WTC11 (cell line): Measurements from ENCODE around the gene DBN1.

Experiments used
- FOXK1 ChIP-seq: sonication (generic); formaldehyde crosslinking; IDR thresholded peaks from 2 replicates; pipeline ENCODE4 v1.8.0; 2022; ENCODE audit warnings: mild to moderate bottlenecking, moderate library complexity, missing genetic modification reagents
- FOXP4 ChIP-seq: sonication (generic); formaldehyde crosslinking; IDR thresholded peaks from 2 replicates; pipeline ENCODE4 v1.8.0; 2022; ENCODE audit warnings: mild to moderate bottlenecking, missing genetic modification reagents
- IRF2 ChIP-seq: sonication (generic); formaldehyde crosslinking; IDR thresholded peaks from 2 replicates; pipeline ENCODE4 v1.8.0; 2022; ENCODE audit warnings: low read depth, missing genetic modification reagents, borderline replicate concordance
- NR1H2 ChIP-seq: sonication (generic); formaldehyde crosslinking; IDR thresholded peaks from 2 replicates; pipeline ENCODE4 v1.9.0; 2021; ENCODE audit warnings: mild to moderate bottlenecking, moderate library complexity, missing genetic modification reagents
- PRRX2 ChIP-seq: fragments of 250-450 bp; sonication (Bioruptor Pico); IDR thresholded peaks from 2 replicates; pipeline ENCODE4 v1.8.0; 2021; ENCODE audit warnings: mild to moderate bottlenecking
- ZNF263 ChIP-seq: sonication (generic); formaldehyde crosslinking; IDR thresholded peaks from 2 replicates; pipeline ENCODE4 v1.8.1; 2022; ENCODE audit warnings: low read depth, mild to moderate bottlenecking, moderate library complexity, missing genetic modification reagents
- TF ChIP-seq, protein P1 (sequence below): fragments of 200-600 bp; IDR thresholded peaks from 2 replicates; pipeline ENCODE4 v1.8.0; 2022; ENCODE audit warnings: antibody characterized with exemption
- TF ChIP-seq, protein P2 (sequence below): sonication (generic); formaldehyde crosslinking; IDR thresholded peaks from 2 replicates; pipeline ENCODE4 v1.8.1; 2023; ENCODE audit warnings: mild to moderate bottlenecking, missing genetic modification reagents
- TF ChIP-seq, protein P3 (sequence below): sonication (generic); formaldehyde crosslinking; IDR thresholded peaks from 2 replicates; pipeline ENCODE4 v1.8.1; 2022; ENCODE audit warnings: low read depth, missing genetic modification reagents, borderline replicate concordance
- TF ChIP-seq, protein P4 (sequence below): sonication (generic); formaldehyde crosslinking; IDR thresholded peaks from 2 replicates; pipeline ENCODE4 v1.8.0; 2022; ENCODE audit warnings: mild to moderate bottlenecking, missing genetic modification reagents

GRCh38 chr5:177520916-177521513 is 47.6 kb upstream of the DBN1 start:
- TF ChIP-seq, protein P1, sequence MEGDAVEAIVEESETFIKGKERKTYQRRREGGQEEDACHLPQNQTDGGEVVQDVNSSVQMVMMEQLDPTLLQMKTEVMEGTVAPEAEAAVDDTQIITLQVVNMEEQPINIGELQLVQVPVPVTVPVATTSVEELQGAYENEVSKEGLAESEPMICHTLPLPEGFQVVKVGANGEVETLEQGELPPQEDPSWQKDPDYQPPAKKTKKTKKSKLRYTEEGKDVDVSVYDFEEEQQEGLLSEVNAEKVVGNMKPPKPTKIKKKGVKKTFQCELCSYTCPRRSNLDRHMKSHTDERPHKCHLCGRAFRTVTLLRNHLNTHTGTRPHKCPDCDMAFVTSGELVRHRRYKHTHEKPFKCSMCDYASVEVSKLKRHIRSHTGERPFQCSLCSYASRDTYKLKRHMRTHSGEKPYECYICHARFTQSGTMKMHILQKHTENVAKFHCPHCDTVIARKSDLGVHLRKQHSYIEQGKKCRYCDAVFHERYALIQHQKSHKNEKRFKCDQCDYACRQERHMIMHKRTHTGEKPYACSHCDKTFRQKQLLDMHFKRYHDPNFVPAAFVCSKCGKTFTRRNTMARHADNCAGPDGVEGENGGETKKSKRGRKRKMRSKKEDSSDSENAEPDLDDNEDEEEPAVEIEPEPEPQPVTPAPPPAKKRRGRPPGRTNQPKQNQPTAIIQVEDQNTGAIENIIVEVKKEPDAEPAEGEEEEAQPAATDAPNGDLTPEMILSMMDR = no peak
- TF ChIP-seq, protein P2, sequence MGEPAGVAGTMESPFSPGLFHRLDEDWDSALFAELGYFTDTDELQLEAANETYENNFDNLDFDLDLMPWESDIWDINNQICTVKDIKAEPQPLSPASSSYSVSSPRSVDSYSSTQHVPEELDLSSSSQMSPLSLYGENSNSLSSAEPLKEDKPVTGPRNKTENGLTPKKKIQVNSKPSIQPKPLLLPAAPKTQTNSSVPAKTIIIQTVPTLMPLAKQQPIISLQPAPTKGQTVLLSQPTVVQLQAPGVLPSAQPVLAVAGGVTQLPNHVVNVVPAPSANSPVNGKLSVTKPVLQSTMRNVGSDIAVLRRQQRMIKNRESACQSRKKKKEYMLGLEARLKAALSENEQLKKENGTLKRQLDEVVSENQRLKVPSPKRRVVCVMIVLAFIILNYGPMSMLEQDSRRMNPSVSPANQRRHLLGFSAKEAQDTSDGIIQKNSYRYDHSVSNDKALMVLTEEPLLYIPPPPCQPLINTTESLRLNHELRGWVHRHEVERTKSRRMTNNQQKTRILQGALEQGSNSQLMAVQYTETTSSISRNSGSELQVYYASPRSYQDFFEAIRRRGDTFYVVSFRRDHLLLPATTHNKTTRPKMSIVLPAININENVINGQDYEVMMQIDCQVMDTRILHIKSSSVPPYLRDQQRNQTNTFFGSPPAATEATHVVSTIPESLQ = no peak
- TF ChIP-seq, protein P3, sequence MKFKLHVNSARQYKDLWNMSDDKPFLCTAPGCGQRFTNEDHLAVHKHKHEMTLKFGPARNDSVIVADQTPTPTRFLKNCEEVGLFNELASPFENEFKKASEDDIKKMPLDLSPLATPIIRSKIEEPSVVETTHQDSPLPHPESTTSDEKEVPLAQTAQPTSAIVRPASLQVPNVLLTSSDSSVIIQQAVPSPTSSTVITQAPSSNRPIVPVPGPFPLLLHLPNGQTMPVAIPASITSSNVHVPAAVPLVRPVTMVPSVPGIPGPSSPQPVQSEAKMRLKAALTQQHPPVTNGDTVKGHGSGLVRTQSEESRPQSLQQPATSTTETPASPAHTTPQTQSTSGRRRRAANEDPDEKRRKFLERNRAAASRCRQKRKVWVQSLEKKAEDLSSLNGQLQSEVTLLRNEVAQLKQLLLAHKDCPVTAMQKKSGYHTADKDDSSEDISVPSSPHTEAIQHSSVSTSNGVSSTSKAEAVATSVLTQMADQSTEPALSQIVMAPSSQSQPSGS (CRISPR knock-in tag) = no peak
- TF ChIP-seq FOXK1 (CRISPR knock-in tag) (no peak), PRRX2 (CRISPR knock-in tag) (no peak), NR1H2 (CRISPR knock-in tag) (no peak), IRF2 (CRISPR knock-in tag) (no peak), FOXP4 (CRISPR knock-in tag) (no peak), ZNF263 (no peak)
- TF ChIP-seq, protein P4, sequence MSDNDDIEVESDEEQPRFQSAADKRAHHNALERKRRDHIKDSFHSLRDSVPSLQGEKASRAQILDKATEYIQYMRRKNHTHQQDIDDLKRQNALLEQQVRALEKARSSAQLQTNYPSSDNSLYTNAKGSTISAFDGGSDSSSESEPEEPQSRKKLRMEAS (CRISPR knock-in tag) = no peak
